ENCODE data around the gene RASL11A. TPM values are rescaled to one million over a fixed set of nuclear protein-coding genes. Genes with fewer than 3 reads are reported as not detected.
"Not testable (repeated sequence)": the region's sequence is repeated elsewhere in the genome, so short reads cannot be mapped to it uniquely, and the experiment has no call there.

RASL11A gene
- 2.9 and 4.7 TPM in 2 replicates for total RNA-seq

GRCh38 chr13:27270594-27271520, at the start of gene RASL11A:
TSS of gene RASL11A (plus strand) at chr13:27270830. CDS start at chr13:27270945, 115 bp downstream.
- DNase-seq (ENCODE audit: low read depth), result peak; percentile 94
- H3K4me3 ChIP-seq (ENCODE audit: low read depth, low read length), result peak within 1 kb of the TSS; percentile 90
- peak; percentile 78 for TF ChIP-seq CTCF (IDR thresholded peaks at IDR 0.05; ENCODE audit: insufficient read depth, low read depth, low read length)

GRCh38 chr13:27222100-27222499, 48.5 kb upstream of the RASL11A start:
- not testable (repeated sequence) for H3K4me3 ChIP-seq (ENCODE audit: low read depth, low read length); DNase-seq (ENCODE audit: low read depth)

GRCh38 chr13:27226991-27227390, 43.6 kb upstream of the RASL11A start:
- no peak for TF ChIP-seq CTCF (IDR thresholded peaks at IDR 0.05; ENCODE audit: insufficient read depth, low read depth, low read length)
- no peak overlapping the region for H3K4me3 ChIP-seq (ENCODE audit: low read depth, low read length)
- DNase-seq (ENCODE audit: low read depth), result no peak

- no peak overlapping the region for H3K4me3 ChIP-seq (ENCODE audit: low read depth, low read length)
- TF ChIP-seq CTCF (IDR thresholded peaks at IDR 0.05; ENCODE audit: insufficient read depth, low read depth, low read length), result no peak
- no peak for DNase-seq (ENCODE audit: low read depth)
Measured at GRCh38 chr13:27228131-27228530, 42.5 kb upstream of the RASL11A start.

GRCh38 chr13:27229642-27230041, 41.0 kb upstream of the RASL11A start:
- DNase-seq (ENCODE audit: low read depth), result no peak
- TF ChIP-seq CTCF (IDR thresholded peaks at IDR 0.05; ENCODE audit: insufficient read depth, low read depth, low read length), result no peak
- H3K4me3 ChIP-seq (ENCODE audit: low read depth, low read length), result no peak overlapping the region

GRCh38 chr13:27233964-27234363, 36.7 kb upstream of the RASL11A start:
- no peak for TF ChIP-seq CTCF (IDR thresholded peaks at IDR 0.05; ENCODE audit: insufficient read depth, low read depth, low read length)
- no peak for DNase-seq (ENCODE audit: low read depth)
- H3K4me3 ChIP-seq (ENCODE audit: low read depth, low read length), result no peak overlapping the region

GRCh38 chr13:27236478-27236877, 34.2 kb upstream of the RASL11A start:
- TF ChIP-seq CTCF (IDR thresholded peaks at IDR 0.05; ENCODE audit: insufficient read depth, low read depth, low read length), result no peak
- H3K4me3 ChIP-seq (ENCODE audit: low read depth, low read length), result no peak overlapping the region
- DNase-seq (ENCODE audit: low read depth), result no peak
